ENCODE results near the gene INO80E. TPM values are rescaled to one million over a fixed set of nuclear protein-coding genes. Genes with fewer than 3 reads are reported as not detected.
"Not testable (repeated sequence)": the region's sequence is repeated elsewhere in the genome, so short reads cannot be mapped to it uniquely, and the experiment has no call there.

INO80E gene
- total RNA-seq, 1 donor from 2014 or later, result 29.0 TPM

GRCh38 chr16:29959293-29959692, 36.7 kb upstream of the INO80E start:
- TF ChIP-seq, protein P1, sequence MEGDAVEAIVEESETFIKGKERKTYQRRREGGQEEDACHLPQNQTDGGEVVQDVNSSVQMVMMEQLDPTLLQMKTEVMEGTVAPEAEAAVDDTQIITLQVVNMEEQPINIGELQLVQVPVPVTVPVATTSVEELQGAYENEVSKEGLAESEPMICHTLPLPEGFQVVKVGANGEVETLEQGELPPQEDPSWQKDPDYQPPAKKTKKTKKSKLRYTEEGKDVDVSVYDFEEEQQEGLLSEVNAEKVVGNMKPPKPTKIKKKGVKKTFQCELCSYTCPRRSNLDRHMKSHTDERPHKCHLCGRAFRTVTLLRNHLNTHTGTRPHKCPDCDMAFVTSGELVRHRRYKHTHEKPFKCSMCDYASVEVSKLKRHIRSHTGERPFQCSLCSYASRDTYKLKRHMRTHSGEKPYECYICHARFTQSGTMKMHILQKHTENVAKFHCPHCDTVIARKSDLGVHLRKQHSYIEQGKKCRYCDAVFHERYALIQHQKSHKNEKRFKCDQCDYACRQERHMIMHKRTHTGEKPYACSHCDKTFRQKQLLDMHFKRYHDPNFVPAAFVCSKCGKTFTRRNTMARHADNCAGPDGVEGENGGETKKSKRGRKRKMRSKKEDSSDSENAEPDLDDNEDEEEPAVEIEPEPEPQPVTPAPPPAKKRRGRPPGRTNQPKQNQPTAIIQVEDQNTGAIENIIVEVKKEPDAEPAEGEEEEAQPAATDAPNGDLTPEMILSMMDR (IDR thresholded peaks at IDR 0.05; ENCODE audit: borderline replicate concordance), result no peak
- Histone ChIP-seq H3K9me3 (replicated peaks) (no peaks in the 10 kb centered on the region), H3K36me3 (no peaks in the 10 kb centered on the region), H3K4me1 (peaks cover 27% of the 10 kb centered on the region), H3K27me3 (ENCODE audit: low read depth) (no peaks in the 10 kb centered on the region), H3K4me3 (no peak overlapping the region), H3K27ac (replicated peaks) (no peak overlapping the region)
- DNase-seq, result no peak
- intact Hi-C loops (cut with micrococcal nuclease), result no loop called here

GRCh38 chr16:29959821-29960220, 36.2 kb upstream of the INO80E start:
- H3K27ac ChIP-seq (replicated peaks); H3K36me3 ChIP-seq; DNase-seq; H3K9me3 ChIP-seq (replicated peaks); intact Hi-C loops (cut with micrococcal nuclease); H3K27me3 ChIP-seq (ENCODE audit: low read depth); H3K4me3 ChIP-seq: not testable (repeated sequence)
- peaks cover 33% of the 10 kb centered on the region for H3K4me1 ChIP-seq

DNA sequence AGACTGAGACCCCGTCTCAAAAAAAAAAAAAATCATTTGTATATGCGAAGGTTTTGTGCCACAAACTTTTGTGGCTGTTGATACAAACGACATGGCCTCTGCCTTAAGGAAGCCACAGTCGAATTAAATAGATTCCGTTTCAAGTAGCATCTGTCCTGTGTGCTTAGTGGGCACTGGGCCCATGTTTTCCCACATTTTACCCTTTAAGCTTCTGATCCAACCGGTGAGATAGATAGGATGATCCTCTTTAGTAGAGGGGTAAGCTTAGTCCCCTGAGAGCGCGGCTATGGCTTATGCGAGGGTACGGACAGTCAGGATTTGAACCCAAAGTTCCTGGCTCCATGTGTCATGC, 34.9 kb upstream of the INO80E start:
- intact Hi-C loops (cut with micrococcal nuclease), result no loop called here
- Histone ChIP-seq H3K27ac (replicated peaks) (peak overlapping the region; percentile 94), H3K36me3 (peaks cover 5% of the 10 kb centered on the region), H3K27me3 (ENCODE audit: low read depth) (no peaks in the 10 kb centered on the region), H3K4me3 (peak overlapping the region; percentile 81), H3K9me3 (replicated peaks) (no peaks in the 10 kb centered on the region), H3K4me1 (peaks cover 35% of the 10 kb centered on the region)
- TF ChIP-seq, protein P1 (IDR thresholded peaks at IDR 0.05; ENCODE audit: borderline replicate concordance), result no peak
- DNase-seq, result no peak

GRCh38 chr16:29961479-29962343, 34.3 kb upstream of the INO80E start, which contains the start of gene TMEM219:
TSS of gene TMEM219 (plus strand) at chr16:29962079. CDS start at chr16:29963144, 1,065 bp downstream.
- Histone ChIP-seq H3K27ac (replicated peaks) (peak within 1 kb of the TSS; percentile 94), H3K4me1 (peaks cover 35% of the 10 kb centered on the region), H3K9me3 (replicated peaks) (no peaks in the 10 kb centered on the region), H3K36me3 (peaks cover 5% of the 10 kb centered on the region), H3K4me3 (peak within 1 kb of the TSS; percentile 81), H3K27me3 (ENCODE audit: low read depth) (no peaks in the 10 kb centered on the region)
- TF ChIP-seq, protein P1 (IDR thresholded peaks at IDR 0.05; ENCODE audit: borderline replicate concordance), result peak; percentile 73
- intact Hi-C loops (cut with micrococcal nuclease), result no loop called here
- peak; percentile 92 for DNase-seq

DNA sequence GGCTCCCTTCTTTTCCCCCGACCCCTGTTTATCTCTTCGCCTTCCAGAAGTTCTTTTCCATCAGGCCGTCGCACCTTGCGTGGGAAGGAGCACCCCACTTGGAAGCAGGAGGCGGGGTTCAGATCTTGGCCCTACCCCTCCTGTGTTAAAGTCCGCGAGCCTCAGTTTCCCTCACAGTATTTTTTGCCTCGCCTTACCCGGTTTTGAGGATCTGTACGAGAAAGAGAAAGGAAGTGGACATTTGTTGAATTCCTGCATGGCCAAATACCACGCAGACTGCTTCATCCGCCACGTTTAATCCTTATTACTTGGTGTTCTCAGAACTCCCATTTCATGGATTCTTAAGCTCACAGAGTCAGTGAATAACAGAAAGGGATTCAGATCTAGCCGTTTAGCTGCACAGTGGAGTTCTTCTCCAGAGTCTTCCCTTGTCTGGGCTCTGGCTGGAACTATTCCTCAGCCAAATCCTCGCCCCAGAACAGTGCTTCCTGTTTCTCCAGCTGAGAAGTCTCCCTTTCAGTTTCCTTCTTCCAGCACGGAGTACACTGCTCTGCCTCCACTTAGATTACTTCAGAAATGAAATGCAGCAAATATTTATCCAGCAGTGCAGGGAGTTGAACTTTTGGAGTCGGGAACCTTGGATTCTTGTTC, 33.6 kb upstream of the INO80E start:
- H3K4me3 ChIP-seq, result peak overlapping the region; percentile 81
- H3K4me1 ChIP-seq, result peaks cover 35% of the 10 kb centered on the region
- no peak for DNase-seq
- intact Hi-C loops (cut with micrococcal nuclease), result no loop called here
- TF ChIP-seq, protein P1 (IDR thresholded peaks at IDR 0.05; ENCODE audit: borderline replicate concordance), result no peak
- peaks cover 5% of the 10 kb centered on the region for H3K36me3 ChIP-seq
- no peaks in the 10 kb centered on the region for H3K27me3 ChIP-seq (ENCODE audit: low read depth)
- no peaks in the 10 kb centered on the region for H3K9me3 ChIP-seq (replicated peaks)
- peak overlapping the region; percentile 94 for H3K27ac ChIP-seq (replicated peaks)
